ENCODE data around the gene GLRX3.

DNA sequence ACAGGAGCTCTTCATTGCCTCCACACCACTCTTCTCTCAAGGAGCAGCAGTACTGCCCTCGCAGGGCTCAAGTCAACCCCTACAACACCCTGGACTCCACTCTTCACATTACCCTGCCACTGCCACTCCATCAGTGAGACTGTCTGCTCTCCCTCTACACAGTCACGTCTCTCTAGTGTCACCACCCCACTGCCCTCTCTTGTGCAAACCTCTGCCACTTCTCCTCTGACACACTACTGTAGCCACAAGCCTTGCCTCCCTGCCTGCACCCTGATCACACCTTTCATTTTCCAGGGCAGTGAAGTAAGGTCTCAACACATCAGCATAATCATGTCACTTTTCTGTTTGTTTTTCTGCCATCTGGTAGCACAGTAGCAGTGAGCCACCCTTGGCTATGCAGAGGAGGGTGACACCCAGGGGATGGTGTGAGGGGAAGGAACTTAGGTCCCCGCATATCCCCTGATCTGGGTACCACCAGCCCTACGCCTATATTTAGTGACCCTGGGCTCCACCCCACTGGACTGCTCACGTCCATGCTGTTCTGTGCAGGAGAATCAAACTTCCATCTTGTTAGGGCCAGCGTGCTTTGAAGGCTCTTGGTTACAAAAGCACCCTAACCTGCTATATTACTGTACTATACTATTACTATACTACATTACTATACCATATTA is 27.1 kb upstream of the GLRX3 start:
- TF ChIP-seq, protein P1, sequence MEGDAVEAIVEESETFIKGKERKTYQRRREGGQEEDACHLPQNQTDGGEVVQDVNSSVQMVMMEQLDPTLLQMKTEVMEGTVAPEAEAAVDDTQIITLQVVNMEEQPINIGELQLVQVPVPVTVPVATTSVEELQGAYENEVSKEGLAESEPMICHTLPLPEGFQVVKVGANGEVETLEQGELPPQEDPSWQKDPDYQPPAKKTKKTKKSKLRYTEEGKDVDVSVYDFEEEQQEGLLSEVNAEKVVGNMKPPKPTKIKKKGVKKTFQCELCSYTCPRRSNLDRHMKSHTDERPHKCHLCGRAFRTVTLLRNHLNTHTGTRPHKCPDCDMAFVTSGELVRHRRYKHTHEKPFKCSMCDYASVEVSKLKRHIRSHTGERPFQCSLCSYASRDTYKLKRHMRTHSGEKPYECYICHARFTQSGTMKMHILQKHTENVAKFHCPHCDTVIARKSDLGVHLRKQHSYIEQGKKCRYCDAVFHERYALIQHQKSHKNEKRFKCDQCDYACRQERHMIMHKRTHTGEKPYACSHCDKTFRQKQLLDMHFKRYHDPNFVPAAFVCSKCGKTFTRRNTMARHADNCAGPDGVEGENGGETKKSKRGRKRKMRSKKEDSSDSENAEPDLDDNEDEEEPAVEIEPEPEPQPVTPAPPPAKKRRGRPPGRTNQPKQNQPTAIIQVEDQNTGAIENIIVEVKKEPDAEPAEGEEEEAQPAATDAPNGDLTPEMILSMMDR (IDR thresholded peaks at IDR 0.05; ENCODE audit: low read depth, low read length) = no peak
- no peak for TF ChIP-seq EZH2phosphoT487 (IDR thresholded peaks at IDR 0.05; ENCODE audit: low read depth)
